ENCODE measurements around the gene RPAP2.

Gene RPAP2

GRCh38 chr1:92445865-92446264, 147.0 kb downstream of the RPAP2 start:
- no peak overlapping the region for H3K4me3 ChIP-seq (ENCODE audit: low read depth, low read length)

GRCh38 chr1:92446546-92446945, 147.7 kb downstream of the RPAP2 start:
- no peak overlapping the region for H3K4me3 ChIP-seq (ENCODE audit: low read depth, low read length)

- no peak overlapping the region for H3K4me3 ChIP-seq (ENCODE audit: low read depth, low read length)
These were observed 148.3 kb downstream of the RPAP2 start for GRCh38 chr1:92447033-92447681.

- no peak overlapping the region for H3K4me3 ChIP-seq (ENCODE audit: low read depth, low read length)
These were observed 149.1 kb downstream of the RPAP2 start for GRCh38 chr1:92447976-92448375.

Data from iPS-11a (cell line).